Osteocyte (in vitro differentiated cells): ENCODE results near the gene CEBPA. TPM values are rescaled to one million over a fixed set of nuclear protein-coding genes. Genes with fewer than 3 reads are reported as not detected.

Source experiments
- DNase-seq: peaks from one replicate; pipeline ENCODE4 v3.0.0; 2021; ENCODE audit warnings: mixed read lengths; ENCODE audit not compliant: unreplicated experiment; ENCODE audit errors: extremely low spot score
- H3K27ac Mint-ChIP-seq: one replicate; pipeline ENCODE4 v1.8.0; 2021; ENCODE audit warnings: mild to moderate bottlenecking, mixed read lengths; ENCODE audit not compliant: unreplicated experiment
- H3K27me3 Mint-ChIP-seq: one replicate; pipeline ENCODE4 v1.8.0; 2021; ENCODE audit warnings: mixed read lengths; ENCODE audit not compliant: unreplicated experiment
- H3K36me3 Mint-ChIP-seq: one replicate; pipeline ENCODE4 v1.8.0; 2021; ENCODE audit warnings: mixed read lengths; ENCODE audit not compliant: unreplicated experiment
- H3K4me1 Mint-ChIP-seq: one replicate; pipeline ENCODE4 v1.8.0; 2021; ENCODE audit warnings: mixed read lengths; ENCODE audit not compliant: unreplicated experiment
- H3K4me3 Mint-ChIP-seq: one replicate; pipeline ENCODE4 v1.8.0; 2021; ENCODE audit warnings: mild to moderate bottlenecking, moderate library complexity, mixed read lengths; ENCODE audit not compliant: unreplicated experiment
- H3K9me3 Mint-ChIP-seq: one replicate; pipeline ENCODE4 v1.8.0; 2021; ENCODE audit warnings: mixed read lengths; ENCODE audit not compliant: unreplicated experiment
- total RNA-seq: library from RNA; stranded (reverse); gene quantifications from 2 replicates; pipeline ENCODE4 v1.2.1, GENCODE V29; 2021
- TF ChIP-seq, protein P1 (sequence below): fragments of 200-600 bp; sonication (generic); IDR thresholded peaks from 2 replicates; pipeline ENCODE4 v1.5.0; 2021; ENCODE audit warnings: antibody characterized with exemption, mild to moderate bottlenecking, moderate library complexity

The CEBPA gene
- total RNA-seq, 1 donor from 2014 or later, result 0.86 TPM

DNA sequence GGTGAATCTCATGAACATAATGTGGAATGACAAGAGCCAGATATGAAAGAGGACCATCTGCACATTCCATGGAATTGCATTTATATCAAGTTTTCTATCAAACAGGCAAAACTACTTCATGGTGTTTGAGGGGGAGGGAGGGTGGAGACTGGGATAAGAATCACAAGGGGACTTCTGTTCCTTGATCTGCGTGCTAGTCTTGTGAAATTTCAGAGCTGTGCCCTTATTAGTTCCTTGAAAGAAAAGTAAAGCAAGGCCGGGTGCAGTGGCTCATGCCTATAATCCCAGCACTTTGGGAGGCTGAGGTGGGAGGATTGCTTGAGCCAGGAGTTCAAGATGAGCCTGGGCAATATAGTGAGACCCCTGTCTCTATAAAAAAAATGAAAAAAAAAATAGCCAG, 41.0 kb upstream of the CEBPA start:
- no peaks in the 10 kb centered on the region for H3K36me3 Mint-ChIP-seq
- TF ChIP-seq, protein P1, sequence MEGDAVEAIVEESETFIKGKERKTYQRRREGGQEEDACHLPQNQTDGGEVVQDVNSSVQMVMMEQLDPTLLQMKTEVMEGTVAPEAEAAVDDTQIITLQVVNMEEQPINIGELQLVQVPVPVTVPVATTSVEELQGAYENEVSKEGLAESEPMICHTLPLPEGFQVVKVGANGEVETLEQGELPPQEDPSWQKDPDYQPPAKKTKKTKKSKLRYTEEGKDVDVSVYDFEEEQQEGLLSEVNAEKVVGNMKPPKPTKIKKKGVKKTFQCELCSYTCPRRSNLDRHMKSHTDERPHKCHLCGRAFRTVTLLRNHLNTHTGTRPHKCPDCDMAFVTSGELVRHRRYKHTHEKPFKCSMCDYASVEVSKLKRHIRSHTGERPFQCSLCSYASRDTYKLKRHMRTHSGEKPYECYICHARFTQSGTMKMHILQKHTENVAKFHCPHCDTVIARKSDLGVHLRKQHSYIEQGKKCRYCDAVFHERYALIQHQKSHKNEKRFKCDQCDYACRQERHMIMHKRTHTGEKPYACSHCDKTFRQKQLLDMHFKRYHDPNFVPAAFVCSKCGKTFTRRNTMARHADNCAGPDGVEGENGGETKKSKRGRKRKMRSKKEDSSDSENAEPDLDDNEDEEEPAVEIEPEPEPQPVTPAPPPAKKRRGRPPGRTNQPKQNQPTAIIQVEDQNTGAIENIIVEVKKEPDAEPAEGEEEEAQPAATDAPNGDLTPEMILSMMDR, result no peak
- H3K27ac Mint-ChIP-seq, result no peak overlapping the region
- peaks cover 70% of the 10 kb centered on the region for H3K27me3 Mint-ChIP-seq
- no peaks in the 10 kb centered on the region for H3K4me1 Mint-ChIP-seq
- H3K4me3 Mint-ChIP-seq, result no peak overlapping the region
- H3K9me3 Mint-ChIP-seq, result no peaks in the 10 kb centered on the region
- DNase-seq, result no peak

DNA sequence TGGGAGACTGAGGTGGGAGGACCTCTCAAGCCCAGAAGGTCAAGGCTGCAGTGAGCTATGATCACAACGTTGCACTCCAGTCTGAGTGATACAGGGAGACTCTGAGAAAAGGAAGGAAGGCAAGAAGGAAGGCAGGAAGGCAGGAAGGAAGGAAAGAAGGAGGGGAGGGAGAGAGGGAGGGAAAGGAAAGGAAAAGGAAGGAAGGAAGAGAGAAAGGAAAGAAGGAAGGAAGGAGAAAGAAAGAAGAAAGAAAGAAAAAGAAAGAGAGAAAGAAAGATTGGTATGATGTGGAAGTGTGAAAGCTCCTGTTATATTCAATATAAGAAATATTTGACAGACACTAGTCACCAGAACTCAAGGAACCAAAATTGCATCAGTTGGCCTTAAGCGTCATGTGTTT, 38.7 kb upstream of the CEBPA start:
- DNase-seq, result no peak
- no peaks in the 10 kb centered on the region for H3K9me3 Mint-ChIP-seq
- H3K36me3 Mint-ChIP-seq, result no peaks in the 10 kb centered on the region
- H3K4me1 Mint-ChIP-seq, result no peaks in the 10 kb centered on the region
- H3K27me3 Mint-ChIP-seq, result peaks cover 57% of the 10 kb centered on the region
- TF ChIP-seq, protein P1, result no peak
- H3K27ac Mint-ChIP-seq, result no peak overlapping the region
- H3K4me3 Mint-ChIP-seq, result no peak overlapping the region

DNA sequence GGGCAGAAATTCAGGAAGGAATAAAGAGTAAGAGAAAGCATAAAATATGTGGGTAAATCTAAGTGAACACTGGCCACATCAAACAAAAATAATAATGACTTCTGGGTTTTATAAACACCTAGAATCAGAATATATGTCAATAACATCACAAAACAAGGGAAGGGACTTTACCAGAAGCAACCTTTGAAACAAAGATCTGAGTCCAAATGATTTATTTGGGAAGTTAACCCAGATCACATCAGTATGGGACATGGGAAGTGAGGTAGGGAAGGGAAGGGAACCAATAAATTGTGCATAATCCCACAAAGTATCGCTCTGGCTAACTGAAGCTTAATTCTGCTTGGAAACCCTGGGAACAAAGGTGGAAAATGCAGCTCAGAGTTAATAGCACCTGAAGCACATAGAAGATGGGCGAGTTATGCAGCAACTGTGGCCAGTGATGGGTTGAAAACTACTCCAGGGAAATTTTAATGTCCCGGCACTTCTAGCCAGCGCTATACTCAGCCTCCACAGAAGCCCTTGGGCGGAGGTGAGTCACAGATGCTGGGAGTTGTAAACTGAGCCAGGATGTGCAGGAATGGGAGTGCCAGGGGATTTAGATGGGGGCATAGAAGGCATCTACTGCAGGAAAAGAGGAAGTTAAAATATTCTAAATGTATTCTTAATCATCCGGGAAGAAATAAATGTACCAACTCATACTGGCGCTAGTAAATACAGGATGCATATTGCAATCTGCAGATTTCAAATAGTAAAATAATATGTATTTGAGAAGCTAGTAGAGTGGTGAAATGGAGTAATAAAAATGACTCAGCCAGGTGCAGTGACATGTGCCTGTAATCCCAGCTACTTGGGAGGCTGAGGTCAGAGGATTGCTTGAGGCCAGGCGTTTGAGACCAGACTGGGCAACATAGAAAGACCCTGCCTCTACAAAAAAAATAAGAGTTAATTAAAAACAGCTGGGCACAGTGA, 37.0 kb upstream of the CEBPA start:
- H3K4me3 Mint-ChIP-seq, result no peak overlapping the region

DNA sequence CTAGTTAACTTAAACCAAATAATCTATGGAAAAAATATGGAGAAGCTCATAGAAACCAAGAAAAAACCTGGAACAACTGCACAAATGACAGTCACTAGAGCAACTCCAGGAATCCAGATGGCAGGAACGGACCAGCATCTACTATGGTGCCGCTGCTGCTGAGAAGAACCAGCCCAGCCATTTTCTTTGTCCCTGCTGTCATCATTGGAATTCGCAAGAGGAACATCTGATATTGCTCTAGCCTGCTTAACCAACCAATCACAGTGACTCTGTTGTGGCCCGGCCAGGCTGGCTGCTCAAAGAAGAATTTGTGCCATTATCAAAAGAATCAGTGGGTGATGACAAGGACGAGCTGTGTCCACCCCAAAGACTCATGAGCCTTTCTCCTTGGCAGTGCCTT, 33.1 kb upstream of the CEBPA start:
- Mint-ChIP-seq H3K27me3 (peaks cover 13% of the 10 kb centered on the region), H3K4me3 (no peak overlapping the region), H3K9me3 (no peaks in the 10 kb centered on the region), H3K27ac (no peak overlapping the region), H3K36me3 (no peaks in the 10 kb centered on the region), H3K4me1 (no peaks in the 10 kb centered on the region)
- peak; percentile 54 for DNase-seq
- TF ChIP-seq, protein P1, result no peak

More for the DNA sequence above, 37.0 kb upstream of the CEBPA start:
- TF ChIP-seq, protein P1, result no peak
- no peak overlapping the region for H3K27ac Mint-ChIP-seq
- H3K4me1 Mint-ChIP-seq, result no peaks in the 10 kb centered on the region
- H3K36me3 Mint-ChIP-seq, result no peaks in the 10 kb centered on the region
- no peaks in the 10 kb centered on the region for H3K9me3 Mint-ChIP-seq
- DNase-seq, result peak; percentile 27
- H3K27me3 Mint-ChIP-seq, result peaks cover 41% of the 10 kb centered on the region

DNA sequence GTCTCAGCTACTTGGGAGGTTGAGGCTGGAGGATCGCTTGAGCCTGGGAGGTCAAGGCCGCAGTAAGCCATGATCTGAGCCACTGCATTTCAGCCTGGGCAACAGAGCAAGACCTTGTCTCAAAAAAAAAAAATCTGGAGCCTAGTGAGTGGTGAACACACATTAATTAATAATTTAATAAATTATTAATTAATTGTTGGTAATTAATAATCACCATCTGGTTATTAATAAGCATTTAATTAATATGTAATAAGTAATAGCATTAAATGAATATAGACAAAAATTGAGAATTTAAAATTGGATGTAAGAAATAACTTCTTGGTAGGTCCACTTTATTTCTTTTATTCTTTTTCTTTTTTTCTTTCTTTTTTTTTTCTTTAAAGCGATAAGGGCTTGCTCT, 31.9 kb upstream of the CEBPA start:
- Mint-ChIP-seq H3K27me3 (peaks cover 18% of the 10 kb centered on the region), H3K9me3 (no peaks in the 10 kb centered on the region), H3K36me3 (no peaks in the 10 kb centered on the region), H3K27ac (no peak overlapping the region), H3K4me3 (no peak overlapping the region), H3K4me1 (no peaks in the 10 kb centered on the region)
- no peak for DNase-seq
- TF ChIP-seq, protein P1, result no peak
